Hepatocyte (in vitro differentiated cells): ENCODE measurements around the gene PTPRD. TPM values are rescaled to one million over a fixed set of nuclear protein-coding genes. Genes with fewer than 3 reads are reported as not detected.

Experiments
- DNase-seq: peaks from one replicate; pipeline ENCODE4 v3.0.0-alpha.2; 2016; ENCODE audit warnings: low spot score
- H2AFZ ChIP-seq: fragments of 200-600 bp; sonication (generic); 2 replicates; pipeline ENCODE4 v1.6.0; 2016; ENCODE audit warnings: antibody characterized with exemption, mild to moderate bottlenecking
- H3K27ac ChIP-seq: fragments of 200-600 bp; sonication (generic); 2 replicates; pipeline ENCODE4 v1.5.1; 2016; ENCODE audit warnings: mild to moderate bottlenecking
- H3K27me3 ChIP-seq: fragments of 200-600 bp; sonication (generic); 2 replicates; pipeline ENCODE4 v1.6.1; 2016
- H3K36me3 ChIP-seq: fragments of 200-600 bp; sonication (generic); replicated peaks from 2 replicates; pipeline ENCODE4 v1.5.1; 2016; ENCODE audit warnings: low read depth; ENCODE audit not compliant: insufficient read depth
- H3K4me1 ChIP-seq: fragments of 200-600 bp; sonication (generic); 2 replicates; pipeline ENCODE4 v1.5.1; 2016; ENCODE audit warnings: mild to moderate bottlenecking, moderate library complexity; ENCODE audit not compliant: insufficient read depth
- H3K4me2 ChIP-seq: fragments of 200-600 bp; sonication (generic); 2 replicates; pipeline ENCODE4 v1.6.0; 2016
- H3K4me3 ChIP-seq: fragments of 200-600 bp; sonication (generic); 2 replicates; pipeline ENCODE4 v1.5.1; 2016; ENCODE audit warnings: mild to moderate bottlenecking
- H3K79me2 ChIP-seq: fragments of 200-600 bp; sonication (generic); 2 replicates; pipeline ENCODE4 v1.6.0; 2017; ENCODE audit warnings: mild to moderate bottlenecking
- H3K9me2 ChIP-seq: fragments of 200-600 bp; sonication (generic); replicated peaks from 2 replicates; pipeline ENCODE4 v1.6.0; 2017; ENCODE audit warnings: mild to moderate bottlenecking; ENCODE audit not compliant: insufficient read depth
- H3K9me3 ChIP-seq: fragments of 200-600 bp; sonication (generic); 2 replicates; pipeline ENCODE4 v1.5.1; 2016; ENCODE audit warnings: low read depth, mild to moderate bottlenecking
- H4K20me1 ChIP-seq: fragments of 200-600 bp; sonication (generic); 2 replicates; pipeline ENCODE4 v1.6.0; 2016; ENCODE audit warnings: mild to moderate bottlenecking; ENCODE audit not compliant: insufficient read depth, poor library complexity, severe bottlenecking
- CTCF ChIP-seq: fragments of 200-600 bp; sonication (generic); IDR thresholded peaks from 2 replicates; pipeline ENCODE4 v1.5.1; 2016; ENCODE audit warnings: antibody characterized with exemption, mild to moderate bottlenecking; ENCODE audit not compliant: poor library complexity
- EZH2 ChIP-seq: fragments of 200-600 bp; sonication (generic); IDR thresholded peaks from 2 replicates; pipeline ENCODE4 v1.6.1; 2016; ENCODE audit warnings: antibody characterized with exemption, mild to moderate bottlenecking, borderline replicate concordance
- EZH2phosphoT487 ChIP-seq: fragments of 200-600 bp; sonication (generic); IDR thresholded peaks from one replicate; pipeline ENCODE4 v1.6.1; 2018; ENCODE audit warnings: antibody characterized with exemption, mild to moderate bottlenecking, low read depth, moderate library complexity; ENCODE audit not compliant: unreplicated experiment, severe bottlenecking
- WGBS: methylation state at CpG from one replicate; pipeline ENCODE4 v1.1.6; 2016; ENCODE audit warnings: low lambda C conversion rate; ENCODE audit errors: missing lambda C conversion rate; 5-methylcytosine and 5-hydroxymethylcytosine counted together
- polyA plus RNA-seq: library from polyadenylated mRNA; unstranded; fragments of >200 nt; fragmentation: Nextera tagmentation; extraction: Ambion mirVana; gene quantifications from 2 replicates; pipeline ENCODE4 v1.2.1, GENCODE V29; 2016
- total RNA-seq: library from RNA; depleted of rRNA; stranded (reverse); fragments of >200 nt; gene quantifications from 2 replicates; pipeline ENCODE4 v1.2.3, GENCODE V29; 2014

PTPRD gene
- total and polyA plus RNA-seq, 2 experiments from 2014 or later = 6.5 to 77.6 TPM

GRCh38 chr9:8905731-8906130 lies 1707.1 kb downstream of the PTPRD start:
- 81% methylated on average over 3 of the region's 3 CpGs for whole genome bisulfite sequencing
- H2AFZ ChIP-seq = no peak overlapping the region
- no peak overlapping the region for H3K4me2 ChIP-seq
- TF ChIP-seq EZH2 (no peak), EZH2phosphoT487 (no peak), CTCF (no peak)
- H3K4me1 ChIP-seq = no peaks in the 10 kb centered on the region
- H3K79me2 ChIP-seq = no peaks in the 10 kb centered on the region
- H3K36me3 ChIP-seq = no peaks in the 10 kb centered on the region
- no peak overlapping the region for H3K4me3 ChIP-seq
- H4K20me1 ChIP-seq = no peaks in the 10 kb centered on the region
- no peak for DNase-seq
- no peak overlapping the region for H3K27ac ChIP-seq
- H3K9me2 ChIP-seq = no peaks in the 10 kb centered on the region
- H3K27me3 ChIP-seq = no peaks in the 10 kb centered on the region
- no peaks in the 10 kb centered on the region for H3K9me3 ChIP-seq

GRCh38 chr9:8904771-8905515 lies 1707.9 kb downstream of the PTPRD start:
- H4K20me1 ChIP-seq = no peaks in the 10 kb centered on the region
- no peaks in the 10 kb centered on the region for H3K27me3 ChIP-seq
- H3K4me2 ChIP-seq = no peak overlapping the region
- no peaks in the 10 kb centered on the region for H3K9me3 ChIP-seq
- H3K36me3 ChIP-seq = no peaks in the 10 kb centered on the region
- no peak overlapping the region for H3K4me3 ChIP-seq
- DNase-seq = no peak
- no peaks in the 10 kb centered on the region for H3K9me2 ChIP-seq
- TF ChIP-seq EZH2 = no peak
- TF ChIP-seq CTCF = no peak
- TF ChIP-seq EZH2phosphoT487 = no peak
- no peak overlapping the region for H3K27ac ChIP-seq
- H2AFZ ChIP-seq = no peak overlapping the region
- no peaks in the 10 kb centered on the region for H3K4me1 ChIP-seq
- no peaks in the 10 kb centered on the region for H3K79me2 ChIP-seq
- 82% methylated on average over 8 of the region's 8 CpGs for WGBS

GRCh38 chr9:8903077-8903476 lies 1709.7 kb downstream of the PTPRD start:
- Histone ChIP-seq H3K79me2 (no peaks in the 10 kb centered on the region), H3K4me3 (no peak overlapping the region), H3K4me1 (no peaks in the 10 kb centered on the region), H4K20me1 (no peaks in the 10 kb centered on the region), H3K4me2 (no peak overlapping the region), H3K36me3 (no peaks in the 10 kb centered on the region), H3K9me3 (no peaks in the 10 kb centered on the region), H2AFZ (no peak overlapping the region), H3K27ac (no peak overlapping the region), H3K27me3 (no peaks in the 10 kb centered on the region), H3K9me2 (no peaks in the 10 kb centered on the region)
- 81% methylated on average over 5 of the region's 5 CpGs for WGBS
- TF ChIP-seq CTCF (no peak), EZH2phosphoT487 (no peak), EZH2 (no peak)
- no peak for DNase-seq
